K562 (cell line): ENCODE measurements around the gene CD46. TPM values are rescaled to one million over a fixed set of nuclear protein-coding genes. Genes with fewer than 3 reads are reported as not detected.
"Not testable (repeated sequence)": the region's sequence is repeated elsewhere in the genome, so short reads cannot be mapped to it uniquely, and the experiment has no call there.

ENCODE experiments used
- C11orf30 ChIP-seq: fragments of 450-650 bp; IDR thresholded peaks from 2 replicates; pipeline ENCODE4 v1.6.1; 2016; ENCODE audit warnings: low read depth, mild to moderate bottlenecking
- CHAMP1 ChIP-seq: fragments of 450-650 bp; IDR thresholded peaks from 2 replicates; pipeline ENCODE4 v1.6.1; 2016; ENCODE audit warnings: mild to moderate bottlenecking
- CREB3 ChIP-seq: fragments of 450-650 bp; conservative IDR thresholded peaks from 2 replicates; pipeline ENCODE4 v1.6.1; 2016; ENCODE audit warnings: missing genetic modification characterization, low read depth, mild to moderate bottlenecking, missing compliant biosample characterization, moderate library complexity
- DMBX1 ChIP-seq: fragments of 250-450 bp; sonication (Bioruptor Pico); IDR thresholded peaks from 2 replicates; pipeline ENCODE4 v1.8.0; 2022; ENCODE audit warnings: inconsistent platforms, mild to moderate bottlenecking, moderate library complexity, borderline replicate concordance
- DPF2 ChIP-seq: fragments of 450-650 bp; IDR thresholded peaks from 2 replicates; pipeline ENCODE4 v1.6.1; 2016
- E2F3 ChIP-seq: fragments of 250-450 bp; sonication (Bioruptor Pico); IDR thresholded peaks from 2 replicates; pipeline ENCODE4 v1.4.0; 2020; ENCODE audit warnings: mild to moderate bottlenecking
- EP300 ChIP-seq: IDR thresholded peaks from 2 replicates; pipeline ENCODE4 v1.6.1; 2012; ENCODE audit warnings: low read length, improper control_type of control experiment
- ID3 ChIP-seq, 2 experiments: fragments of 250-450 bp in 1 of 2; fragments of 450-650 bp in 1 of 2; sonication (Bioruptor Pico) in 1 of 2; IDR thresholded peaks; 2 replicates each; pipeline versions ENCODE4 v1.6.1 to v1.8.0; 2016 to 2021; ENCODE audit warnings: mild to moderate bottlenecking in 2 of 2, moderate library complexity in 2 of 2, missing compliant biosample characterization in 1 of 2, missing genetic modification characterization in 1 of 2
- NCOR1 ChIP-seq: fragments of 450-650 bp; IDR thresholded peaks from 2 replicates; pipeline ENCODE4 v1.6.1; 2016; ENCODE audit warnings: mild to moderate bottlenecking, moderate library complexity
- NFE2 ChIP-seq: IDR thresholded peaks from 2 replicates; pipeline ENCODE4 v1.6.1; 2014; ENCODE audit warnings: antibody characterized with exemption, low read depth
- PBX2 ChIP-seq, 2 experiments: IDR thresholded peaks in 1 of 2; conservative IDR thresholded peaks in 1 of 2; 2 replicates each; pipeline ENCODE4 v1.6.1; 2016; ENCODE audit warnings: low read depth in 2 of 2, mild to moderate bottlenecking in 1 of 2, missing compliant biosample characterization in 1 of 2, missing genetic modification characterization in 1 of 2, moderate library complexity in 1 of 2
- RBBP5 ChIP-seq: fragments of 200-600 bp; sonication (generic); IDR thresholded peaks from 2 replicates; pipeline ENCODE4 v1.6.1; 2012; ENCODE audit warnings: borderline replicate concordance, mild to moderate bottlenecking, low read length, control low read depth, inconsistent platforms; ENCODE audit not compliant: insufficient read depth, poor library complexity, severe bottlenecking
- TAL1 ChIP-seq: fragments of 450-650 bp; IDR thresholded peaks from 2 replicates; pipeline ENCODE4 v1.6.1; 2016; ENCODE audit warnings: mild to moderate bottlenecking
- ZKSCAN8 ChIP-seq: fragments of 200-800 bp; sonication (Bioruptor generic); IDR thresholded peaks from 2 replicates; pipeline ENCODE4 v1.6.1; 2016; ENCODE audit warnings: missing genetic modification characterization, missing compliant biosample characterization
- ZNF239 ChIP-seq: fragments of 250-450 bp; sonication (Bioruptor Pico); IDR thresholded peaks from 2 replicates; pipeline ENCODE4 v1.4.0; 2020; ENCODE audit warnings: mild to moderate bottlenecking
- ZNF311 ChIP-seq: fragments of 250-450 bp; sonication (Bioruptor Pico); IDR thresholded peaks from 2 replicates; pipeline ENCODE4 v1.4.0; 2020; ENCODE audit warnings: mild to moderate bottlenecking, moderate library complexity
- ZNF41 ChIP-seq: fragments of 250-450 bp; sonication (Bioruptor Pico); conservative IDR thresholded peaks from 2 replicates; pipeline ENCODE4 v1.4.0; 2020; ENCODE audit warnings: mild to moderate bottlenecking
- ZNF75A ChIP-seq: fragments of 450-650 bp; formaldehyde crosslinking; IDR thresholded peaks from 2 replicates; pipeline ENCODE4 v1.4.0; 2020; ENCODE audit warnings: mild to moderate bottlenecking
- ZNF766 ChIP-seq: fragments of 200-800 bp; sonication (Bioruptor generic); conservative IDR thresholded peaks from 2 replicates; pipeline ENCODE4 v1.6.1; 2016; ENCODE audit warnings: missing genetic modification characterization, missing compliant biosample characterization
- polyA plus RNA-seq, 8 experiments: library from polyadenylated mRNA; depleted of rRNA in 4 of 8; stranded (reverse) in 5 of 8; unstranded in 3 of 8; fragments of >200 nt; fragmentation: Nextera tagmentation in 2 of 8; fragmentation: Illumina TruSeq in 1 of 8; extraction: Ambion mirVana in 2 of 8; extraction: Trizol in 1 of 8; gene quantifications; 2 replicates each; pipeline versions ENCODE4 v1.2.1 to v1.2.3, GENCODE V29; 2011 to 2014; ENCODE audit warnings: inconsistent platforms in 1 of 8, missing spikeins in 1 of 8
- total RNA-seq, 7 experiments: library from RNA; depleted of rRNA in 6 of 7; stranded (reverse); fragments of >200 nt in 6 of 7; fragmentation: Illumina TruSeq in 2 of 7; extraction: Trizol in 2 of 7; gene quantifications; 2 replicates each; pipeline versions ENCODE4 v1.2.1 to v1.2.3, GENCODE V29; 2011 to 2021; ENCODE audit warnings: low replicate concordance in 1 of 7

CD46 gene
- total and polyA plus RNA-seq, 9 of the 15 experiments (the other 6 are each of a cell fraction or from before 2014, with no cell fraction given): 87.9 to 374 (median 156) TPM

GRCh38 chr1:207728200-207728858 lies 23.5 kb upstream of the CD46 start (continued):
- 0 out of 2 replicates have a peak, but pooled peaks have one; percentile 2 for TF ChIP-seq PBX2 (CRISPR knock-in tag; IDR thresholded peaks at IDR 0.05; ENCODE audit: low read depth)
- TF ChIP-seq PBX2 (tag; conservative IDR thresholded peaks at IDR 0.05; ENCODE audit: low read depth): peak; percentile 90
- 0 out of 2 replicates have a peak, but pooled peaks have one; percentile 42 for TF ChIP-seq DPF2
- not testable (repeated sequence) for TF ChIP-seq ID3 (CRISPR knock-in tag; IDR thresholded peaks at IDR 0.05)
- peak; percentile 28; the same call in 1 of the 2 replicates for TF ChIP-seq ID3 (tag; IDR thresholded peaks at IDR 0.05)
- peak; percentile 77; the same call in 1 of the 2 replicates for TF ChIP-seq ZNF41
- TF ChIP-seq ZKSCAN8 (CRISPR knock-in tag): 0 out of 2 replicates have a peak, but pooled peaks have one; percentile 34
- TF ChIP-seq C11orf30: peak; percentile 63
- peak; percentile 55; the same call in 1 of the 2 replicates for TF ChIP-seq E2F3 (CRISPR knock-in tag)
- 0 out of 2 replicates have a peak, but pooled peaks have one; percentile 62 for TF ChIP-seq CHAMP1
- peak; percentile 86 for TF ChIP-seq NFE2
- peak; percentile 70; the same call in 1 of the 2 replicates for TF ChIP-seq ZNF766 (CRISPR knock-in tag)
- peak; percentile 73; the same call in 1 of the 2 replicates for TF ChIP-seq CREB3 (tag)
- peak; percentile 28; the same call in 1 of the 2 replicates for TF ChIP-seq EP300
- TF ChIP-seq ZNF311 (CRISPR knock-in tag): peak; percentile 62; the same call in 1 of the 2 replicates
- TF ChIP-seq NCOR1: peak; percentile 42; the same call in 1 of the 2 replicates
- peak; percentile 67 for TF ChIP-seq ZNF239 (CRISPR knock-in tag)
- peak; percentile 40 for TF ChIP-seq TAL1
- peak; percentile 29 for TF ChIP-seq RBBP5
- TF ChIP-seq ZNF75A (CRISPR knock-in tag): peak; percentile 80
- peak; percentile 51; the same call in 1 of the 2 replicates for TF ChIP-seq DMBX1 (CRISPR knock-in tag)
